Activated T-cell treated with anti-CD3 and anti-CD28 coated beads, Interleukin-2, amount 50 U/mL, for 24 hours (primary cell): ENCODE results near the gene TMEM181.
"Not testable (repeated sequence)": the region's sequence is repeated elsewhere in the genome, so short reads cannot be mapped to it uniquely, and the experiment has no call there.

Experiments used
- DNase-seq: peaks from one replicate; pipeline ENCODE4 v3.0.0-alpha.2; 2020
- H3K27ac Mint-ChIP-seq: 2 replicates; pipeline ENCODE4 v1.8.0; 2020; ENCODE audit warnings: mild to moderate bottlenecking, mixed read lengths
- H3K27me3 Mint-ChIP-seq: 2 replicates; pipeline ENCODE4 v1.8.0; 2020; ENCODE audit warnings: mixed read lengths
- H3K36me3 Mint-ChIP-seq: 2 replicates; pipeline ENCODE4 v1.8.0; 2020; ENCODE audit warnings: low read depth, mixed read lengths
- H3K4me1 Mint-ChIP-seq: 2 replicates; pipeline ENCODE4 v1.8.0; 2020; ENCODE audit warnings: low read depth, mixed read lengths
- H3K4me3 Mint-ChIP-seq: 2 replicates; pipeline ENCODE4 v1.8.0; 2020; ENCODE audit warnings: mild to moderate bottlenecking, moderate library complexity, mixed read lengths
- H3K9me3 Mint-ChIP-seq: 2 replicates; pipeline ENCODE4 v1.8.0; 2020; ENCODE audit warnings: mixed read lengths

The TMEM181 gene

GRCh38 chr6:158548418-158549161 is 11.3 kb upstream of the TMEM181 start:
- no peak overlapping the region for H3K27ac Mint-ChIP-seq
- H3K9me3 Mint-ChIP-seq, result no peaks in the 10 kb centered on the region
- H3K36me3 Mint-ChIP-seq, result no peaks in the 10 kb centered on the region
- H3K4me1 Mint-ChIP-seq, result no peaks in the 10 kb centered on the region
- no peak overlapping the region for H3K4me3 Mint-ChIP-seq
- H3K27me3 Mint-ChIP-seq, result no peaks in the 10 kb centered on the region
- no peak for DNase-seq

DNA sequence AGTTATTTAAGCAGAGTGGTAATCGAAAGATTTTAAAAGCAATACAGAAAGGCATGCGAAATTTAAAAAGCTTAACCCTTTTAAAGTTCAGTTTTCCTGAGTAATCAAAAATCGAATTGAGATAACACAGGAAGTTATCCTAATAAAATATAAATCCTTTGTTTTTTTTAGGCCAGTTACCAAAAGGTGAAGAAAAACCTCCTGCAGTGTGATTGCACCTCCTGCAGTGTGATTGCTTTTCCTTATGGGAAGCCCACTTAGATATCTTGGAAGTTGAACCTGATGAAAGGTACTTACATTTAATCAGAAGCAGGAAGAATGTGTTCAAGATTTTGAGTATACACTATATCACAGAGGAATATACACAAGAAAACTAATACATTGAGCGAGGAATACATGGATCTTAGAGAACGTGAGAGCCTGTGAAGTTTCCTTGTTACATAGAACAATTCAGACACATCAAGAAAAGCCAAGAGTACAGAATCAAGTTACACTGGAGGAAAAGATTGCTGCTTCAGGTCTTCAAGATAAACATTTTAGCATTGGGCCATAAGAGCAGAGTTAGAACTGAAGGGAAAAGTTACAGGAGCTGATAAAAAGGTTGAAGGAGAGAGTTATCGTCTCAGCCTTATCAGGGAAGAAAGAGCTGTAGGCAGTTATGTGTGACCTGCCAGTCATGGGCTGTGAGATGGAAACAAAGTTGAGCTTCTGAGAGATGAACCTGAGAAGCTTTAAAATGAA is 7.7 kb upstream of the TMEM181 start:
- Mint-ChIP-seq H3K4me1 (no peaks in the 10 kb centered on the region), H3K27ac (no peak overlapping the region), H3K9me3 (no peaks in the 10 kb centered on the region), H3K36me3 (no peaks in the 10 kb centered on the region), H3K4me3 (no peak overlapping the region), H3K27me3 (no peaks in the 10 kb centered on the region)
- DNase-seq, result no peak

DNA sequence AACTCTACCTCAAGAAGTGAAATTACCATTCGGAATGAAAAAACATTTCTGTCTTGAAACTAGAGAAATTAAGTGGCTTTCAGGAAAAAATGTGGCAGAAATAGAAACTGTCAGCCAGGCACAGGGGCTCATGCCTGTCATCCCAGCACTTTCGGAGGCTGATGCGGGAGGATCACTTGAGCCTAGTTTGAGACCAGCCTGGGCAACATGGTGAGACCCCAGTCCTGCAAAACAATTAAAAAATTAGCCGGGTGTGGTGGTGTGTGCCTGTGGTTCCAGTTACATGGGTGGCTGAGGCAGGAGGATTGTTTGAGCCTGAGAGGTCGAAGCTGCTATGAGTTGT is 7.1 kb upstream of the TMEM181 start:
- H3K9me3 Mint-ChIP-seq, result no peaks in the 10 kb centered on the region
- H3K27me3 Mint-ChIP-seq, result no peaks in the 10 kb centered on the region
- no peak overlapping the region for H3K27ac Mint-ChIP-seq
- no peaks in the 10 kb centered on the region for H3K36me3 Mint-ChIP-seq
- DNase-seq, result no peak
- H3K4me1 Mint-ChIP-seq, result no peaks in the 10 kb centered on the region
- no peak overlapping the region for H3K4me3 Mint-ChIP-seq

GRCh38 chr6:158554611-158555361 is 5.1 kb upstream of the TMEM181 start:
- Mint-ChIP-seq H3K36me3 (no peaks in the 10 kb centered on the region), H3K27me3 (no peaks in the 10 kb centered on the region), H3K4me1 (peaks cover 6% of the 10 kb centered on the region), H3K9me3 (no peaks in the 10 kb centered on the region), H3K27ac (no peak overlapping the region), H3K4me3 (no peak overlapping the region)
- no peak for DNase-seq

DNA sequence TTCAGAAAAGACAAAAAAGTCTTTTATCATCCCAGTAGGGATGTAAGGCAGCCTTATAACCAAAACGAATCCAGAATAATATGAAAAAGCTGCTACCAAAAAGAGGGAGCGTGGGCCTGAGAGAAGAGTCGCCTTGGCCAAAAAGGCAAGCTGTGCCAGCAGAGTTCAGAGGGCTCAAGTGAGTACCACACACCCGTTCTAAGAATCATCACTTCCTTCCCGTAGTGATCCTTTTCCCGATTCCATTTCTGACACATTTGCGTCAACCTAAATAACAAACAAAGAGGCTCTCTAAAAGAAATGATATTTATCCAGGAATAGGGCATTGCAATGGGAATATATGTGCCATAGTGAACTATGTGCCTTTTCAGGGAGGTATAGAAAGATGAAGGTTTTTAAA is 3.8 kb upstream of the TMEM181 start:
- peaks cover 11% of the 10 kb centered on the region for H3K4me1 Mint-ChIP-seq
- H3K27ac Mint-ChIP-seq, result no peak overlapping the region

GRCh38 chr6:158557110-158557509 is 2.8 kb upstream of the TMEM181 start:
- not testable (repeated sequence) for H3K27ac Mint-ChIP-seq

More for the DNA sequence above, 3.8 kb upstream of the TMEM181 start:
- no peak overlapping the region for H3K4me3 Mint-ChIP-seq
- H3K27me3 Mint-ChIP-seq, result no peaks in the 10 kb centered on the region
- no peaks in the 10 kb centered on the region for H3K9me3 Mint-ChIP-seq
- peaks cover 5% of the 10 kb centered on the region for H3K36me3 Mint-ChIP-seq
- DNase-seq, result no peak

GRCh38 chr6:158557927-158558326 is 2.0 kb upstream of the TMEM181 start:
- Mint-ChIP-seq H3K9me3 (no peaks in the 10 kb centered on the region), H3K4me1 (peaks cover 29% of the 10 kb centered on the region), H3K36me3 (peaks cover 23% of the 10 kb centered on the region), H3K27ac (no peak overlapping the region), H3K4me3 (no peak overlapping the region), H3K27me3 (no peaks in the 10 kb centered on the region)
- DNase-seq, result no peak

More at GRCh38 chr6:158557110-158557509, 2.8 kb upstream of the TMEM181 start:
- H3K4me3 Mint-ChIP-seq, DNase-seq, H3K9me3 Mint-ChIP-seq, H3K27me3 Mint-ChIP-seq: not testable (repeated sequence)
- H3K4me1 Mint-ChIP-seq, result peaks cover 21% of the 10 kb centered on the region
- peaks cover 15% of the 10 kb centered on the region for H3K36me3 Mint-ChIP-seq

GRCh38 chr6:158558415-158559306 is 1.2 kb upstream of the TMEM181 start:
- DNase-seq, result no peak
- Mint-ChIP-seq H3K4me3 (peak overlapping the region; percentile 96), H3K36me3 (peaks cover 26% of the 10 kb centered on the region)

DNA sequence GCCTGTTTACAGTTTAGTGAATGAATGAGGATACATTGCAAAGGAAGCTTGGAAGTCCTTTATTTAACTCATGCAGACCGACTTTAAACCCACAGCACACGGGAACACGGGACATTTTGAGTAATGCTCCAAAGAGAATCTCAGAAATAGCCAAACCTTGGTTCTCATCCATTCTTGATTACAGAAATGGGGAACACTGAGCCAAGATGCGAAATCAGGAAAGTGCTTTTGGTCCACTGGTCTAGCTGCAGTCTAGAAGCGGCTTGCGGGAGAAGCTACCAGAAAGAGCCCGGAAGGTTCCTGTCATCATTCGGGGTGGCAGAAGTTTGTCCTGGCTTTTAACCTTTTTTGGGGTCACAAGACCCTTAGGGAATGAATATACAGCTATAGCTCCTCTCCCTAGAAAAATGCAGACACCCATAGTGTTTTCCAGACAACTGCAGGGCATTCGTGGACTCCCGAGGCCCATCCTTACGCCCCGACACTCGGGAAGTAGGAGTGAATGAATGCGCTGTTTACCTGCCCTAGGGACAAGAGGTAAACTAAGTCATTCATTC is 475 bp upstream of the TMEM181 start:
- no peaks in the 10 kb centered on the region for H3K9me3 Mint-ChIP-seq

More at GRCh38 chr6:158558415-158559306, 1.2 kb upstream of the TMEM181 start:
- Mint-ChIP-seq H3K9me3 (no peaks in the 10 kb centered on the region), H3K27me3 (no peaks in the 10 kb centered on the region), H3K4me1 (peaks cover 33% of the 10 kb centered on the region), H3K27ac (peak overlapping the region; percentile 77)

DNA sequence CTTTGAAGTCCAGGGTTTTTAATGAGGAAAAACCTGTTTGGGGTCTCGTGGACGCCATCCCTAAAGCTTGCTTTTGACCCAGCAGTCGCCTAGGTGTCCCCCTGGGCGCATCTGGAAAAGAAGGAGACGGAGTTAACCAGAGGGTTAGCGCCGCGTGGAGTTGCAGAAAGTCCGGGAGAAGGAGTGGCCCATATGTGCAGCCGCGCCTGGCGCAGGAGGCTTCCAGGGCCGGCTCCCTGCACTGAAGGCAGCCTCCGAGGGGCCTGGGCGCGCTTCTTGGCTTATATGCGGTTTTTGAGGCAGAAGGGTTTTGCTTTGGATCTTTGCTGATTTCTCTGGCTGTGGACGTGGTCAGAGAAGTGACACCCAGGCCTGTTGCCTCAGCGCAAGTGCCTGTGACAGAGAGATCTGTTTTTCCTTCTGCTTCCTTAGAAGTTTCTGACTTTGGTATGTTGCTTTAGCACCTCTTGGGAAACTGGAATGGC is 987 bp downstream of the TMEM181 start:
- peaks cover 53% of the 10 kb centered on the region for H3K4me1 Mint-ChIP-seq

More for the DNA sequence above, 475 bp upstream of the TMEM181 start:
- Mint-ChIP-seq H3K4me3 (peak overlapping the region; percentile 96), H3K27ac (peak overlapping the region; percentile 77), H3K4me1 (peaks cover 40% of the 10 kb centered on the region), H3K36me3 (peaks cover 31% of the 10 kb centered on the region), H3K27me3 (no peaks in the 10 kb centered on the region)
- DNase-seq, result no peak

GRCh38 chr6:158561321-158561884 is 1.5 kb downstream of the TMEM181 start:
- peaks cover 38% of the 10 kb centered on the region for H3K36me3 Mint-ChIP-seq

More for the DNA sequence above, 987 bp downstream of the TMEM181 start:
- H3K27me3 Mint-ChIP-seq, result no peaks in the 10 kb centered on the region
- H3K36me3 Mint-ChIP-seq, result peaks cover 36% of the 10 kb centered on the region
- peak overlapping the region; percentile 96 for H3K4me3 Mint-ChIP-seq
- peak; percentile 55 for DNase-seq
- H3K9me3 Mint-ChIP-seq, result no peaks in the 10 kb centered on the region
- H3K27ac Mint-ChIP-seq, result peak overlapping the region; percentile 94

DNA sequence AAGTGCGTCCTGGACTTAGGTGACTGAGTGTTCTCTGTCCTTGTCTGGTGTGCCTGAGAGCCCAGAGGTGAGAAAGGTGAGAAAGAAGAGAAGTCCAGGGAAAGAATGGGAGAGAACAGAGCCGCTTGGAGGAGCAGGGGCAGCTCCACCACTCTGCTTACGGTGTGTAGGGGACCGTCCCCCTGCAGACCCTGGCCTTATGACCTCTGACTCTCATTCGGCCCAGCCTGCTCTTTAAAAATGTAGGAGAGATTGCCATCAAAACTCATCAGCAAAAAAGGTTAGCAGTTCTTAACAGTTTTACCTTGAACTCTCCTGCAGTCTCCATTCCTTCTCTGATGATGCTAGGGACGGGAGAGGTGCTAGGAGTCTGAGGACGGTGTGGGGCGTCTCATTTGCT is 2.0 kb downstream of the TMEM181 start:
- Mint-ChIP-seq H3K4me1 (peaks cover 61% of the 10 kb centered on the region), H3K36me3 (peaks cover 41% of the 10 kb centered on the region), H3K9me3 (no peaks in the 10 kb centered on the region), H3K27ac (peak overlapping the region; percentile 94), H3K27me3 (no peaks in the 10 kb centered on the region), H3K4me3 (peak overlapping the region; percentile 96)
- no peak for DNase-seq

More at GRCh38 chr6:158561321-158561884, 1.5 kb downstream of the TMEM181 start:
- H3K4me1 Mint-ChIP-seq, result peaks cover 56% of the 10 kb centered on the region
- peak overlapping the region; percentile 96 for H3K4me3 Mint-ChIP-seq
- H3K27me3 Mint-ChIP-seq, result no peaks in the 10 kb centered on the region
- H3K27ac Mint-ChIP-seq, result peak overlapping the region; percentile 94
- DNase-seq, result no peak
- no peaks in the 10 kb centered on the region for H3K9me3 Mint-ChIP-seq
